A549 (cell line): ENCODE measurements around the gene HAVCR2.

Experiments used
- BHLHE40 ChIP-seq: IDR thresholded peaks from 2 replicates; pipeline ENCODE4 v1.6.1; 2012; ENCODE audit warnings: low read depth, low read length, inconsistent platforms
- CHD2 ChIP-seq: fragments of 150-350 bp; IDR thresholded peaks from 2 replicates; pipeline ENCODE4 v1.6.1; 2014; ENCODE audit warnings: low read length; ENCODE audit not compliant: partially characterized antibody
- HDAC2 ChIP-seq: fragments of 200-600 bp; sonication (generic); IDR thresholded peaks from 2 replicates; pipeline ENCODE4 v1.6.1; 2016
- KDM1A ChIP-seq: fragments of 200-600 bp; sonication (generic); IDR thresholded peaks from 2 replicates; pipeline ENCODE4 v1.6.1; 2016; ENCODE audit warnings: low read depth, mild to moderate bottlenecking
- MAZ ChIP-seq: fragments of 150-350 bp; IDR thresholded peaks from 2 replicates; pipeline ENCODE4 v1.6.1; 2014; ENCODE audit warnings: antibody characterized with exemption, low read depth, low read length, borderline replicate concordance
- NR3C1 ChIP-seq: fragments of >200 bp; sonication (Bioruptor Twin); formaldehyde crosslinking; IDR thresholded peaks from 3 replicates; pipeline ENCODE4 v1.6.1; 2017
- RAD21 ChIP-seq, 2 experiments: fragments of >200 bp in 1 of 2; sonication (Bioruptor Twin) in 1 of 2; formaldehyde crosslinking in 1 of 2; IDR thresholded peaks in 1 of 2; conservative IDR thresholded peaks in 1 of 2; 2 replicates in 1 of 2; 3 replicates in 1 of 2; pipeline ENCODE4 v1.6.1; 2012 to 2018; ENCODE audit warnings: inconsistent platforms in 1 of 2
- RARB ChIP-seq: fragments of 250-450 bp; sonication (Bioruptor Pico); IDR thresholded peaks from 2 replicates; pipeline ENCODE4 v1.8.0; 2021; ENCODE audit warnings: mild to moderate bottlenecking, moderate library complexity
- REST ChIP-seq: fragments of 200-600 bp; sonication (generic); IDR thresholded peaks from 2 replicates; pipeline ENCODE4 v1.6.1; 2016; ENCODE audit warnings: antibody characterized with exemption, mild to moderate bottlenecking, moderate library complexity
- RNF2 ChIP-seq: fragments of 200-600 bp; sonication (generic); IDR thresholded peaks from 2 replicates; pipeline ENCODE4 v1.6.1; 2016; ENCODE audit warnings: low read depth, mild to moderate bottlenecking, antibody characterized with exemption, moderate library complexity, borderline replicate concordance
- TP53 ChIP-seq: fragments of 250-450 bp; sonication (Bioruptor Pico); IDR thresholded peaks from 2 replicates; pipeline ENCODE4 v1.5.0; 2021; ENCODE audit warnings: mild to moderate bottlenecking, moderate library complexity
- TF ChIP-seq, protein P1 (sequence below): fragments of >200 bp; sonication (Bioruptor Twin); formaldehyde crosslinking; IDR thresholded peaks from 3 replicates; pipeline ENCODE4 v1.5.1; 2016
- TF ChIP-seq, protein P2 (sequence below): IDR thresholded peaks from 2 replicates; pipeline ENCODE4 v1.6.1; 2012
- TF ChIP-seq, protein P3 (sequence below): fragments of >200 bp; sonication (Bioruptor Twin); formaldehyde crosslinking; IDR thresholded peaks from 3 replicates; pipeline ENCODE4 v1.6.1; 2016

DNA sequence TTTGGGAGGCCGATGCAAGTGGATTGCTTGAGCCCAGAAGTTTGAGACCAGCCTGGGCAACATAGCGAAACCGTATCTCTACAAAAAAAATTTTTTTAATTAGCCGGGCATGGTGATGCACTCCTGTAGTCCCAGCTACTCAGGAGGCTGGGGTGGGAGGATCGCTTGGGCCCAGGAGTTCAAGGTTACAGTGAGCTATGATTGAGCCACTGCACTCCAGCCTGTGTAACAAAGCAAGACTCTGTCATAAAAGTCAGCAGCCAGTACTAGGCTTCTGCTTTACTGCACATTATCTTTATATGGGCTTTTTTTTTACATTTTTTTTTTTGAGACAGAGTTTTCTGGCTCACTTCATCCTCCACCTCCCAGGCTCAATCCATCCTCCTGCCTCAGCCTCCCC, 40.5 kb downstream of the HAVCR2 start:
- TF ChIP-seq CHD2 (no peak), KDM1A (no peak), TP53 (no peak), MAZ (no peak), RNF2 (no peak), HDAC2 (no peak), NR3C1 (no peak), RARB (CRISPR knock-in tag) (no peak), RAD21 (conservative IDR thresholded peaks at IDR 0.05 in 1 of 2, IDR thresholded peaks at IDR 0.05 in 1 of 2) (no peak), REST (no peak), BHLHE40 (no peak)
- TF ChIP-seq, protein P1, sequence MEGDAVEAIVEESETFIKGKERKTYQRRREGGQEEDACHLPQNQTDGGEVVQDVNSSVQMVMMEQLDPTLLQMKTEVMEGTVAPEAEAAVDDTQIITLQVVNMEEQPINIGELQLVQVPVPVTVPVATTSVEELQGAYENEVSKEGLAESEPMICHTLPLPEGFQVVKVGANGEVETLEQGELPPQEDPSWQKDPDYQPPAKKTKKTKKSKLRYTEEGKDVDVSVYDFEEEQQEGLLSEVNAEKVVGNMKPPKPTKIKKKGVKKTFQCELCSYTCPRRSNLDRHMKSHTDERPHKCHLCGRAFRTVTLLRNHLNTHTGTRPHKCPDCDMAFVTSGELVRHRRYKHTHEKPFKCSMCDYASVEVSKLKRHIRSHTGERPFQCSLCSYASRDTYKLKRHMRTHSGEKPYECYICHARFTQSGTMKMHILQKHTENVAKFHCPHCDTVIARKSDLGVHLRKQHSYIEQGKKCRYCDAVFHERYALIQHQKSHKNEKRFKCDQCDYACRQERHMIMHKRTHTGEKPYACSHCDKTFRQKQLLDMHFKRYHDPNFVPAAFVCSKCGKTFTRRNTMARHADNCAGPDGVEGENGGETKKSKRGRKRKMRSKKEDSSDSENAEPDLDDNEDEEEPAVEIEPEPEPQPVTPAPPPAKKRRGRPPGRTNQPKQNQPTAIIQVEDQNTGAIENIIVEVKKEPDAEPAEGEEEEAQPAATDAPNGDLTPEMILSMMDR, result no peak
- TF ChIP-seq, protein P2, sequence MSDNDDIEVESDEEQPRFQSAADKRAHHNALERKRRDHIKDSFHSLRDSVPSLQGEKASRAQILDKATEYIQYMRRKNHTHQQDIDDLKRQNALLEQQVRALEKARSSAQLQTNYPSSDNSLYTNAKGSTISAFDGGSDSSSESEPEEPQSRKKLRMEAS, result no peak
- TF ChIP-seq, protein P3, sequence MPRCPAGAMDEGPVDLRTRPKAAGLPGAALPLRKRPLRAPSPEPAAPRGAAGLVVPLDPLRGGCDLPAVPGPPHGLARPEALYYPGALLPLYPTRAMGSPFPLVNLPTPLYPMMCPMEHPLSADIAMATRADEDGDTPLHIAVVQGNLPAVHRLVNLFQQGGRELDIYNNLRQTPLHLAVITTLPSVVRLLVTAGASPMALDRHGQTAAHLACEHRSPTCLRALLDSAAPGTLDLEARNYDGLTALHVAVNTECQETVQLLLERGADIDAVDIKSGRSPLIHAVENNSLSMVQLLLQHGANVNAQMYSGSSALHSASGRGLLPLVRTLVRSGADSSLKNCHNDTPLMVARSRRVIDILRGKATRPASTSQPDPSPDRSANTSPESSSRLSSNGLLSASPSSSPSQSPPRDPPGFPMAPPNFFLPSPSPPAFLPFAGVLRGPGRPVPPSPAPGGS, result no peak
